ENCODE results near the gene MARCKSL1. TPM values are rescaled to one million over a fixed set of nuclear protein-coding genes. Genes with fewer than 3 reads are reported as not detected.

The MARCKSL1 gene
- total and polyA plus RNA-seq, 2 of the 13 experiments (the other 11 are each of a cell fraction or from before 2014, with no cell fraction given): 81.9 to 155 TPM

DNA sequence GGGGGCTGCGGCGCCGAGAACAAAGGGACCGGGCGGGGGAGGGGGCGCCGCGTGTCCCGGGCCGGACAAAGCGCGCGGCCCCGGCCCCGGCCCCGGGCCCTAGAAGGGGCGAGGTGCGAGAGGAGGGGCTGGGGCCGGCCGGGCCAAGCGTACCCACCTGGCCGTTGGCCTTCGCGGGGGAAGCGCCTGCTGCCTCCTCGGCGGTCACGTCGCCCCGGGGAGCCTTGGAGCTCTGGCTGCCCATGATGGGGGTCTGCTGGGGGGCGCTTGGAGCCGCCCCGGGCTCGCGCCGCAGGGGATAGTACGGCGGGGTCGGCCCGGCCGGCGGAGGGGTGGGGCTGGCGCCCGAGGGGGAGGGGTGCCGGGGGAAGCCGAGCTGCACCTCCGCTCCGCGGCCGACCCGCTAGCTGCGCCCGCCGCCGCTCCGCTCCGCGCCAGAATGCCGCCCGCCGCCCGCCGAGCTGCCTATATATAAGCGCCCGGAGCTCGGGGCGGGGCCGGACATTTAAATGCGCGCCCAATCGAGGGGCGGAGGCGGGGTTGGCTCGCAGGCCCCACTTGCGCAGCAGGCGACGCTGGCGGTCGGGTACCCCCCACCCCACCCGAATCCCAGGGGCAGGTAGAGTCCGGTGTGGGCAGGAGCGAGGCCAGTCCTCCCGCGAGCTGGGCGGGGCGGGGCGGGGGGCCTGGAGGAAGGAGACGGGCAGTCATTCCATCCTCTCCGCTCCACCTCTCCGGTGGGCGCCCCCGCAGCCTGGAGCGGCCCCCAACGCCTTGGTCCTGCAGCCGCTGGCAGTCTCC lies at the start of gene MARCKSL1 (continued):
- TF ChIP-seq NFE2L2 (IDR thresholded peaks at IDR 0.05; ENCODE audit: low read length) (no peak), ATAD3A (CRISPR knock-in tag; IDR thresholded peaks at IDR 0.05) (no peak), NFKB2 (CRISPR knock-in tag; IDR thresholded peaks at IDR 0.05; ENCODE audit: borderline replicate concordance) (peak; percentile 89; the same call in 1 of the 2 replicates), CREM (IDR thresholded peaks at IDR 0.05) (no peak), CREM (CRISPR knock-in tag; IDR thresholded peaks at IDR 0.05) (no peak), ZNF773 (CRISPR knock-in tag; IDR thresholded peaks at IDR 0.05; ENCODE audit: borderline replicate concordance) (no peak), ZNF605 (CRISPR knock-in tag; IDR thresholded peaks at IDR 0.05) (no peak), ATF7-NPFF (CRISPR knock-in tag; IDR thresholded peaks at IDR 0.05; ENCODE audit: low read depth) (no peak), MYNN (CRISPR knock-in tag; IDR thresholded peaks at IDR 0.05; ENCODE audit: low read depth) (no peak), NFE2L1 (CRISPR knock-in tag; IDR thresholded peaks at IDR 0.05; ENCODE audit: borderline replicate concordance) (no peak), POLR2AphosphoS5 (IDR thresholded peaks at IDR 0.05; ENCODE audit: low read depth, low read length) (peak; percentile 88), KLF11 (CRISPR knock-in tag; IDR thresholded peaks at IDR 0.05) (no peak), SP4 (CRISPR knock-in tag; IDR thresholded peaks at IDR 0.05) (peak; percentile 70), CEBPG (CRISPR knock-in tag; IDR thresholded peaks at IDR 0.05) (no peak), POLR2AphosphoS2 (IDR thresholded peaks at IDR 0.05; ENCODE audit: low read depth, low read length) (no peak), SMAD3 (CRISPR knock-in tag; IDR thresholded peaks at IDR 0.05) (no peak), ZNF569 (CRISPR knock-in tag; IDR thresholded peaks at IDR 0.05; ENCODE audit: borderline replicate concordance) (no peak), NCOR1 (IDR thresholded peaks at IDR 0.05; ENCODE audit: borderline replicate concordance, low read length) (no peak), ZNF557 (CRISPR knock-in tag; IDR thresholded peaks at IDR 0.05) (no peak), AHR (CRISPR knock-in tag; IDR thresholded peaks at IDR 0.05) (no peak)
- TF ChIP-seq, protein P1, sequence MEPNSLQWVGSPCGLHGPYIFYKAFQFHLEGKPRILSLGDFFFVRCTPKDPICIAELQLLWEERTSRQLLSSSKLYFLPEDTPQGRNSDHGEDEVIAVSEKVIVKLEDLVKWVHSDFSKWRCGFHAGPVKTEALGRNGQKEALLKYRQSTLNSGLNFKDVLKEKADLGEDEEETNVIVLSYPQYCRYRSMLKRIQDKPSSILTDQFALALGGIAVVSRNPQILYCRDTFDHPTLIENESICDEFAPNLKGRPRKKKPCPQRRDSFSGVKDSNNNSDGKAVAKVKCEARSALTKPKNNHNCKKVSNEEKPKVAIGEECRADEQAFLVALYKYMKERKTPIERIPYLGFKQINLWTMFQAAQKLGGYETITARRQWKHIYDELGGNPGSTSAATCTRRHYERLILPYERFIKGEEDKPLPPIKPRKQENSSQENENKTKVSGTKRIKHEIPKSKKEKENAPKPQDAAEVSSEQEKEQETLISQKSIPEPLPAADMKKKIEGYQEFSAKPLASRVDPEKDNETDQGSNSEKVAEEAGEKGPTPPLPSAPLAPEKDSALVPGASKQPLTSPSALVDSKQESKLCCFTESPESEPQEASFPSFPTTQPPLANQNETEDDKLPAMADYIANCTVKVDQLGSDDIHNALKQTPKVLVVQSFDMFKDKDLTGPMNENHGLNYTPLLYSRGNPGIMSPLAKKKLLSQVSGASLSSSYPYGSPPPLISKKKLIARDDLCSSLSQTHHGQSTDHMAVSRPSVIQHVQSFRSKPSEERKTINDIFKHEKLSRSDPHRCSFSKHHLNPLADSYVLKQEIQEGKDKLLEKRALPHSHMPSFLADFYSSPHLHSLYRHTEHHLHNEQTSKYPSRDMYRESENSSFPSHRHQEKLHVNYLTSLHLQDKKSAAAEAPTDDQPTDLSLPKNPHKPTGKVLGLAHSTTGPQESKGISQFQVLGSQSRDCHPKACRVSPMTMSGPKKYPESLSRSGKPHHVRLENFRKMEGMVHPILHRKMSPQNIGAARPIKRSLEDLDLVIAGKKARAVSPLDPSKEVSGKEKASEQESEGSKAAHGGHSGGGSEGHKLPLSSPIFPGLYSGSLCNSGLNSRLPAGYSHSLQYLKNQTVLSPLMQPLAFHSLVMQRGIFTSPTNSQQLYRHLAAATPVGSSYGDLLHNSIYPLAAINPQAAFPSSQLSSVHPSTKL (CRISPR knock-in tag; IDR thresholded peaks at IDR 0.05): no peak; the same call in 1 of the 2 replicates
- TF ChIP-seq, protein P2, sequence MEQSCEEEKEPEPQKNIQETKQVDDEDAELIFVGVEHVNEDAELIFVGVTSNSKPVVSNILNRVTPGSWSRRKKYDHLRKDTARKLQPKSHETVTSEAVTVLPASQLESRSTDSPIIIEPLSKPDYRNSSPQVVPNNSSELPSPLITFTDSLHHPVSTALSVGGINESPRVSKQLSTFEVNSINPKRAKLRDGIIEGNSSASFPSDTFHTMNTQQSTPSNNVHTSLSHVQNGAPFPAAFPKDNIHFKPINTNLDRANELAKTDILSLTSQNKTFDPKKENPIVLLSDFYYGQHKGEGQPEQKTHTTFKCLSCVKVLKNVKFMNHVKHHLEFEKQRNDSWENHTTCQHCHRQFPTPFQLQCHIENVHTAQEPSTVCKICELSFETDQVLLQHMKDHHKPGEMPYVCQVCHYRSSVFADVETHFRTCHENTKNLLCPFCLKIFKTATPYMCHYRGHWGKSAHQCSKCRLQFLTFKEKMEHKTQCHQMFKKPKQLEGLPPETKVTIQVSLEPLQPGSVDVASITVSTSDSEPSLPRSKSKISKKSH (CRISPR knock-in tag; IDR thresholded peaks at IDR 0.05; ENCODE audit: borderline replicate concordance): no peak
- TF ChIP-seq, protein P3, sequence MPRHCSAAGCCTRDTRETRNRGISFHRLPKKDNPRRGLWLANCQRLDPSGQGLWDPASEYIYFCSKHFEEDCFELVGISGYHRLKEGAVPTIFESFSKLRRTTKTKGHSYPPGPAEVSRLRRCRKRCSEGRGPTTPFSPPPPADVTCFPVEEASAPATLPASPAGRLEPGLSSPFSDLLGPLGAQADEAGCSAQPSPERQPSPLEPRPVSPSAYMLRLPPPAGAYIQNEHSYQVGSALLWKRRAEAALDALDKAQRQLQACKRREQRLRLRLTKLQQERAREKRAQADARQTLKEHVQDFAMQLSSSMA (CRISPR knock-in tag; IDR thresholded peaks at IDR 0.05): no peak; the same call in 1 of the 2 replicates
- TF ChIP-seq, protein P4, sequence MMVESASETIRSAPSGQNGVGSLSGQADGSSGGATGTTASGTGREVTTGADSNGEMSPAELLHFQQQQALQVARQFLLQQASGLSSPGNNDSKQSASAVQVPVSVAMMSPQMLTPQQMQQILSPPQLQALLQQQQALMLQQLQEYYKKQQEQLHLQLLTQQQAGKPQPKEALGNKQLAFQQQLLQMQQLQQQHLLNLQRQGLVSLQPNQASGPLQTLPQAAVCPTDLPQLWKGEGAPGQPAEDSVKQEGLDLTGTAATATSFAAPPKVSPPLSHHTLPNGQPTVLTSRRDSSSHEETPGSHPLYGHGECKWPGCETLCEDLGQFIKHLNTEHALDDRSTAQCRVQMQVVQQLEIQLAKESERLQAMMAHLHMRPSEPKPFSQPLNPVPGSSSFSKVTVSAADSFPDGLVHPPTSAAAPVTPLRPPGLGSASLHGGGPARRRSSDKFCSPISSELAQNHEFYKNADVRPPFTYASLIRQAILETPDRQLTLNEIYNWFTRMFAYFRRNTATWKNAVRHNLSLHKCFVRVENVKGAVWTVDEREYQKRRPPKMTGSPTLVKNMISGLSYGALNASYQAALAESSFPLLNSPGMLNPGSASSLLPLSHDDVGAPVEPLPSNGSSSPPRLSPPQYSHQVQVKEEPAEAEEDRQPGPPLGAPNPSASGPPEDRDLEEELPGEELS (CRISPR knock-in tag; IDR thresholded peaks at IDR 0.05): no peak

Data from HepG2 (cell line).